HG03175 (cell line): ENCODE results near the gene ACYP2.
A peak's percentile ranks its signal among the peaks of the same experiment; 100 is the strongest.
"Not testable (repeated sequence)": the region's sequence is repeated elsewhere in the genome, so short reads cannot be mapped to it uniquely, and the experiment has no call there.

Source experiments
- ATAC-seq: cut with Tn5 transposase; IDR thresholded peaks from one replicate; pipeline ENCODE4 v1.9.1; 2021; ENCODE audit warnings: mild to moderate bottlenecking, moderate library complexity; ENCODE audit not compliant: unreplicated experiment

The ACYP2 gene

DNA sequence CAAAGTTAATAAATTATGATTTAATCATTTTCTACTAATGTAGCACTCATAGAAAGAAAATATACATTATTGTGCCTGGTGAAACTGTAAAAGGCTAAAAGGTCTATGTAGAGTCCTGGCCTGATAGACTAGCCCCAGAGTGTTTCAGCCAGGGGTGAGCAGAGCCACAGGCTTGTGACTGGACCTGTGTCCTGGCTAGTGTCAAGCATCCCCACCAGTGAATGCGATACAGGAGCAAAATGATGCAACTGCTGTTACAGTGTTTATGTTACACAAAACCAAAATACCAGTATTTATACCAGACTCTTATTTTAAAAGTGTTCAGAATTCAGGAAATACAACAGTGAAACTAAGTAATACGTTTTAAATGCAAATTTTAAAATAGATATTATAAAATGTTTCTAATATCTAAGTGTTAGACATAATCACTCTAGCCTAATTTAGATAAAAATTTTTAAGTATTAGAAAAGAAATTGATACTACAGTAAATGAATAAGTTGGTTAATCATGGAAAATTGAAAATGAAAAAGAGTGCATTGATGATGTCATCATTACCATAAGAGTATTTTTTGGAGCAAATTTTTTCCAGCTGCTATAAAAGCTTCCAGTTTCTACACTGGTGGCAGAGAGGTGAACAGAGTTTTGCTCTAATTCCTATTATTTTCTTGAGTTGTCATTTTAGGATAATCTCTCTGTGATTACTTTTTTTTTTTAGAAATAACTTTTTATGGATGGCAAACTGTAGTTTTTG is 146.8 kb downstream of the ACYP2 start:
- ATAC-seq = no peak

DNA sequence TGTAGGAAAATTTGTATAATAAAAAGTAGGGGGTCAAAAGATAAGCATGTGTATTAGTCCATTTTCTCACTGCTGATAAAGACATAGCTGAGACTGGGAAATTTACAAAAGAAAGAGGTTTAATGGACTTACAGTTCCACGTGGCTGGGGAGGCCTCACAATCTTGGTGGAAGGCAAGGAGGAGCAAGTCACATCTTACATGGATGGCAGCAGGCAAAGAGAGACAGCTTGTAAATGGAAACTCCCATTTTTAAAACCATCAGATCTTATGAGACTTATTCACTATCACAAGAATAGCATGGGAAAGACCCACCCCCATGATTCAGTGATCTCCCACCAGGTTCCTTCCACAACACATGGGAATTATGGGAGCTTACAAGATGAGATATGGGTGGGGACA is 149.7 kb downstream of the ACYP2 start:
- not testable (repeated sequence) for ATAC-seq

DNA sequence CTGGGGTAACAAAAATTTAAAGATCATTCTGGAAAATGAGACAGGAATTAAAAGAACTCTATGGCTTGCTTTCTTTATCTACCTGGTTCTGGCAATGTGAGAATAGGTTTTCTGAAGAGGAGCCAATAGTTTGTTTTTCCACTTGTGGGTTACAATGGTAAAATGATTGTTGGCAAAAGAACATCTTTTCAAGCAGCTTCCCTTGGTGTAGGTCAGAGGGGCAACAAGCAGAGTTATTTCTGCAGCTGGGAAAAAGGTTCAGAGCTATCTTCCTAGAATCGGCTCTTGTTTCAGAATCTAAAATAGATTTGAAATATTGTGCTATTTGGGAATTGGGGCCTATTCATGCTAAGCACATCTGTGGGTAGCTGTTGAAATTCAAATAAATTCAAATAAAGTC is 152.2 kb downstream of the ACYP2 start:
- no peak for ATAC-seq

DNA sequence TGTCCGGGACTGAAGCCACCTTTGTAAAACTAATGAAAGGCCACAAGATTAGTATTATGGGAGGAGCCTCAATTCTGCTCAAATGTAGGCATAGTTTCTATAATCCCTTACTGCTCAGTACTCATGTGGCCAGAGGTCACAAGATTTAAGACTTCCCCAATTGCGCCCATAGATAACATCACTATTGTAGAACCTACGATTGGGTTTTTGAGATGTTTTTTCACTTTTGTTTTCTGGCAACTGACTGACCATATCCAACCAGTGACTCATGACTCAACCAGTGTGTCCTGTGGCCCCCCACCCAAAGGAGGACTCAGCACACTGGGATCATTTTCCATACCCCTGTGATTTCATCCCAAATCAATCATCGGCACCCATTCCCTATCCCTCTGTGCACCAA is 155.8 kb downstream of the ACYP2 start:
- ATAC-seq = no peak

DNA sequence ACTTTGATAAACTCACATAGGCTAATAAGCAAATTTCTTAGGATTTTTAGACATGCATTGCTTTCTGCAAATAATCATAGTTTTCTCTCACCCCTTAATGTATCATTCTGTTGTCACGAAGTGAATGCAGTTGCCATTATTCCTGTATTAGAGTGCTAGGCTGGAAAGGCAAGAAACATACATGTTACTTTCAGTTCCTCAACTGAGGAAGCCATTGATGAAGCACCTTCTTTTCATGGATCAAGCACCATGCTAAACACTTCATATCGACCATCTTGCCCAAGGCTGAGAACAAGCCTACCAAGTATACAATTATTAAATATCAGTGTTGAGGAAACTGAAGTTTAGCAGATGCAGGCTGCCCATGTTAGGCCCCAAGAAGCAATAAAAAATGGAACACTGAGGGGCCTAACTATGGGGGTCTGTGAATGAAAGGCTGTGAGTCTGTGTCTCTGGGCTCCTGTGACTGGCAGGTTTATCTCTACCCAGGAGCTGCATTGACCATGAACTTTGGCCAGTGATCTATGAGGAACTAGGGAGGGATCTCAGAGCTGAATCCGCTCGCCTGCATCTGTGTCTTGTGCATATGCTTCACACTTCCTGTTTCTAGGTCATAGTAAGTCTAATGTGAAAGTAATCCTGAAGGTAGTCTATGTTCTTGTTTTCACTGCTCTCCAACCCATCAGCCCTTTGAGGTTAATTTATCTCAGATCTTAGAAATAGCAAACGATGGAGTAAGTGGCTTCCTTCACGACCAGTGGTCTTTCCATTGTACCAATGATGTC is 156.6 kb downstream of the ACYP2 start:
- ATAC-seq = peak; percentile 90

DNA sequence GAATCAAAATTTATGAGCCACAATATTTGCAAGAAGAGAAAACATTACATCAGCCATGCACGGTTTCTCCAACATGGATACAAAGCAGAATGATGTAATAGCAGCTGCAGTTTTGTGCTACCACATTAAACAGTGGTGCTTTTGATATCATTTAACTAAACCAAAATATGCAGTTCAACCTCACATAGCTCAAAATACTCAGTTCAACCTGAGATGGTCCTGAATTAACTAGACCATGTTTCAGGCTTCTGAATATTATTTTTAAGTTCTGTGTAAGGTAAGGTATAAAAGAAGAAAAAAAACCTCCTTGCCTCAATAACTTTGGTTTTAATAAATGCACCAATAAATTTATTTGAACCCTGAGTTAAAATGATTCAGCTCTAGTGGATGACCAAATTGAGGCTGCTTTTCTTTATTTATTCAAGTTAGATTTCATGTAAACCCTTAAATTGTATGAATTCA is 159.4 kb downstream of the ACYP2 start:
- ATAC-seq = no peak

DNA sequence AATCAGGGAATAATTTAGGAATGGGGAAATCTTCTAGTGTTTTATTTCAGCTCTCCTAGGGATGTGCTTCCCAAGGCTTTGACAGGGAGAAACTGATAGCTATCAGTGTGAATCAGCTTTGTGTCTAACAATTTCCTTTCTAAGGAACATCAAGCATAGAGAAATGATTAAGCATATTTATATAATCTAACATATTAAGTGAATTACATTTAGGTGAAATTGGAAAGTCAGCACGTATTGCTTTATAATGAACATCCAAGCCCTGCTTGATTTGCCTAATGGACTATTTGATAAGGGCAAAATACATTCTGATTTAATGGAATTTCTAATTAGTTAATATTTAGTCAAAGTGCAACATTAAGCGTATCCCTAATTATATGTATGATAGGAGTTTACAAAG is 160.1 kb downstream of the ACYP2 start:
- no peak for ATAC-seq

DNA sequence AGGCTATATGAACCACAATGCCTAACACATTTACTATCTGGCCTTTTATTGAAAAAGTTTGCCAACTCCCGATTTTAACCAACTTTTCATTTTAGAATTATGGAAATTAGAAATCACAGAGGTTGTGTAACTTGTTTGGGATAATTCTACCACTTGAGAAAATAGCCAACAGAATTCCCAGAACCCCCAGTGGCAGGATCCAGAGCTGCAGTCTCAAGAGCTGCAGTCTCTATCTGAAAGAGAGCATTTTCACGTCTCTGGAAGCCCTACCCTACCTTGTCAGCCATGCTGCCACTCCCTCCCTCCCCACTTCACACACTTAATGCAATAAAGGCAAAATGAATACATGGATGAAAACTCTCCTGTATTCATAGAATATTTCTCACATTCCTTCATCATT is 164.0 kb downstream of the ACYP2 start:
- ATAC-seq = no peak

DNA sequence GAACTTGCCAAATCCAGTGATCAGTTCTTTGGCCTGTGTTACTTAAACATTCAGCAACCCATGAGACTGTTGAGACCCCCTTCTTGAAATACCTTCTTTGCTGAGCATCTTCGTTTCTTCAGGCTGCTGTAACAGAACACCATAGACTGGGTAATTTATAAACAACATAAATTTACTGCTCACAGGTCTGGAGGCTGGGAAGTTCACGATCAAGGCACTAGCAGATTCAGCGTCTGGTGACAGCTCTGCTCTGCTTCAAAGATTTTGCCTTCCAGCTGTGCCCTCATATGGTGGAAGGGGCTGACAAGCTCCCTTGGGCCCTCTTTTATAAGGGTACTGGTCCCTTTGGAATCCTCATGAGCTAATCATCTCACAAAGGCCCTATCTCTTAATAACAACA is 169.4 kb downstream of the ACYP2 start:
- no peak for ATAC-seq

DNA sequence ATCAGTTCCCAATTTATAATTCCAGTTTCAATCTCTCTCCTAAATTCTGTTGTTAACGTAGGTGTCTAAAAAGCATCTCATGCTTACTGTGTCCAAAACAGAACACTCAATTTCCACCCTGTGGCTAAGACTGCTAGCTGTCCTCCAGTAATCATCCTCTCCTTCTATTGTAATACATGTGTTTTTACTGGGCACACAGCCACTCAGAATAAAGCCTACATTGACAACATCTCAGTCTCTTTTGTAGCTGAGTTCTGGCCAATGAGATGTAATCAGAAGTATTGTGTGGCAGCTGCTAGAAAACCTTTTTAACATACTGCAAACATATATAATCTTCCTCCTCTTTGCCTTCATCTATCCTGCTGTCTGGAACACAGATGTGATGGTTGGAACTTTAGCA is 170.0 kb downstream of the ACYP2 start:
- no peak for ATAC-seq

DNA sequence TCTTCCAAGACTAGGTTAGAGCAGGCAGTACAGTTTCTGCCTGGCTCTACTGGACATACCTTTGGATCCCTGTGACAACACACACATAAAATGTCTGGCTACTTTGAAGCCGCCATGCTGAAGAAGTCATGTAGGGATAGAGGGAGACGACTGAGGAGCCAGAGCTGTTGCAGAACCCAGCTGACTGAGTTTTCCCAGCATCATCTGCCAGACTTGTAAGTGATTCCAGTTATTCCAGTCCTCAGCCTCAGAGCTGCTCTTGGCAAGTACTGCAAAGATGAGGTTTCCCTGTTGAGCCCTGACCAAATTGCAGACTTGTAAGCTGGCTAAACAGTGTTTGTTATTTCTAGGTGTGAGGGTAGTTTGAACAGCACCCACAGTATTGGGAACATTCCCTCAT is 172.1 kb downstream of the ACYP2 start:
- no peak for ATAC-seq

DNA sequence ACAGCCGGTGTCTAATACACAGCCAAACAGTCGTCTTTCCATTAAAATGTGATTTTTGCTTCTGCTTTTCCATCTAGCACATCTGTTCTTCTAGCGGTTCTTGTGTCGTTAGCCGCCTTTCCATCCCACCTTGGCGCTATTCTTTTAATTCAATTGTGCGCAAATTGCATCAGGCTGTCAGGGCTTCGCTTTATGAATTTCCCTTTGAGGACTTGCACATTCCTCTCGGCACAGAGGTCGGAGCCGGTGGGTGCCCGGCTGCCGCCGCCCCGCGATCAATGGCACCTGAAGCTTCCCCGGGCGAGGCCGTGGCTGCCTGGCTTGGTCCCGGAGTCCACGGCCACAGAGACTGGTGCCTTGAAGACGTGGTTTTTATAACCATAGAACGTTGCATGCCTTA is 174.5 kb downstream of the ACYP2 start:
- ATAC-seq = no peak

DNA sequence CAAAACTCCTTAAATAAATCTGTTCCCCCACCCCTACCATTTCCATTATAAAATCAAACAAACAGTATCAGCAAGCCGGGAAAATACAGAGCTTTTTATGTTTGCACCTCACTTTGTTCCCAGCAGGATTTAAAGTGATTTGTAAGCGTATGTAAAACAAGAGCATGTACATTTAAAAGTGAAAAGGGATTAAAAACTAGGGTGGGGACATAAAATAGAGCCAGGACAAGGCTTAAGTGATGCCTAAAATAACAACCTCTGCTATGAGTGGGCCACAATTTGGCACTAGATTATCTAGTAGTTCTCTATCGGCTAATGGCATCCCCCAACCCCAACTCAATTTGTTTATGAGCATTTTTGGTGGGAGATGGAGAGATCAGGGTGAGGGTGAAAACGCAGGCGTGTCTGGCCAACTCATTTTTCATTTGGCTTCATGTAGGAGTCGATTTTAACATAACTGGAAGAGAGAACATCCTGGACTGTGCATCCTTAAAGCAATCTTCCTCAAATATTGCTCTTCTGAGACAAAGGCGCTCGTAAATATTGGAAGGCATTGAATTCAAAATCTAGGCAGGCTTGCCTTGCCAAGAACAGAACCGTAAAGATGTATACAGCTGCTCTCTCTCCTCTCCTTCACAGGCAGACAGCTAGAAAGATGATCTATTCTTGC is 175.1 kb downstream of the ACYP2 start:
- no peak for ATAC-seq

DNA sequence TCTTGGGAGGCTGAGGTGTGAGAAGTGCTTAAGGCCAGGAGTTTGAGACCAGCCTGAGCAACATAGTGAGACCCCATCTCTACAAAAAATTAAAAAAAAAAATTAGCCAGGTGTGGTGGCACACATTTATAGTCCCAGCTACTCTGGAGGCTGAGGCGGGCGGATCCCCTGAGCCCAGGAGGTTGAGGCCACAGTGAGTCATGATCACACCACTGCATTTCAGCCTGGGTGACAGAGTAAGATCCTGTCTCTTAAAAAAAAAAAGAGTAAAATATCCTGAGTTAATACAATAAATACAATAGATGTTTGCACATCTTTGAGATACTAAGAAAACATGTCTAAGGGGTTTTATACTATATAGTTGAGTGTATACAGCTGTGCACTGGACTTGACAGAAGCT is 179.2 kb downstream of the ACYP2 start:
- not testable (repeated sequence) for ATAC-seq

DNA sequence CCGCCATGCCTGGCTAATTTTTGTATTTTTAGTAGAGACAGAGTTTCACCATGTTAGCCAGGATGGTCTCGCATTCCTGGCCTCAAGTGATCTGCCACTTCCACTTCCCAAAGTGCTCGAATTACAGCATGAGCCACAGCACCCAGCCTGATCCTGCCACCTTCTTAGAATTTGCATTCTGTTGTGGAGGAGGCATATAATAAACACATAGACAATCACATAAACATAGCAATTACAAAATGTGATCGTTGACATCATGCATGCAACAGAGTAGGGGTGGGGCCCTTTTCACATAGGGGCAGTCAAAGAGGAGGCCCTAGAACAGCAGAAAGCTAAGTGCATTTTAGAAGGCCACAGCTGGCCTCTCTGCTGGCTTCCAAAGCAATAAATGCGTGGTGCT is 180.5 kb downstream of the ACYP2 start:
- ATAC-seq = no peak

DNA sequence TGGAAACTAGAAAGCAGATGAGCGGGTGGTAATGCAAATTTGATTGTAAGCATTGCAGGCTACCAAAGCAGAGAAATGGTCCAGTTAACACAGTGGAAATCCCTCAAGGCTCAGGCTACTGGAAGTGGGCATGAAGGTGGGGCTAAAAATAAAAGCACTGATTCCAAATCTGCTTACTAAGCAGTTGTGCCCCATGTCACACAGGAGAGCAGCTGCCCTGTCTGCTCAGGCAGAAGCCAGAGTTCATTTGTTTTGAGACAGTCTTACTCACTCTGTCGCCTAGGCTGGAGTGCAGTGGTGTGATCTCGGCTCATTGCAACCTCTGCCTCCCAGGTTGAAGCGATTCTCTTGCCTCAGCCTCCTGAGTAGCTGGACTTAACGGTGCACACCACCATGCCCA is 183.1 kb downstream of the ACYP2 start:
- ATAC-seq = no peak

DNA sequence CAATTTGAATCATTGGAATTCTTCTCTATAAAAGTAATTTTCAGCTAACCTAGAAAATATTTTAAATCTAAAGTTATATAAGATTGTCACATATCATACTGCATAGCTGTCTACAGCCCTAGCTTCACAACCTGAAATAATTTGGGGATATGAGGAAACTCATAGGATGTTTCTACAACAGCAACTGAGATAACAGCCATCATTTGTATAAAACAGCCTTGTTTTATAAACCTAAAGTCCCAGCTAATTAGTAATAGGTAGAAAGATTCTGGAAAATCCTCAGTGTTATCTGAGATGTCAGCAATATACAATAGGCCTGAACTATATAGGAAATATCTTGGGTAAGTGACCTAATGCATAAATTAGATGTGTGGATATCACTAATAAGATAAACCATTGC is 188.2 kb downstream of the ACYP2 start:
- no peak for ATAC-seq

DNA sequence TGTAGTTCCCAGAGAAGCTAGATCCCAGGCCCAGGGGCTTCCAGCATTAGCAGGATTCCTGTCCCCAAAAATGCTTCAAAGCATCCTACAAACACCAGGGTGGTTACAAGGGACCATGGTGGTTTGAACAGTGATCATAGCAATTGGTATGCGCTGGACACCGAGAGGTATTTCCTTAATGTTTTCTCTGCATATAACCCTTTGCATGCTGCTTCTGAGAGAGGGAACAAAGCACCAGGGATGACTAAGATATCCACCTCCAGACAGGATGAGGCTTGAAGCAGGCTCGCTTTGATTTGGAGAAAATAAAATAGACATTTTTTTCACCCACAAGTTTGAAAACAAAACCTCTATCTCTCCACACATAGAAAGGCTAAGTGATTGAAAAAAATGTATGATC is 191.1 kb downstream of the ACYP2 start:
- ATAC-seq = no peak

DNA sequence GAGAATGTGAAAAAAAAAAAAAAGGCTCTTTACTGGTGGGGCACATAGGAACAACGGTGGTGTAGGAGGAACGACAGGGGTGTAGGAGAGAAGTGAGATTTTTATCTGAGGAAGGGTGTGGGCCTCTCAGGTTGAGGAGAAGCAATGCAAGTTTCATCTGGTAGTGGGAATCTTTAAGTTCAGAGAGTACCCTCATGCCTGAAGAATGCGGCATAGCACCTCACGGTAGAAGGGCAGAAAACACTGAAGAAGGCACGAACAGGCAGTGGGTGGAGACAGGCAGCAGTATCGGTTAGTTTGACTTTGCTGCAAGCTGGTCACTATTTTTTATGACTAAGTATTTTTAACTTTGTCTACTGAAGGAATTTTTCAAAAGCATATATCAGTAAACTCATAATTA is 192.8 kb downstream of the ACYP2 start:
- ATAC-seq = no peak

DNA sequence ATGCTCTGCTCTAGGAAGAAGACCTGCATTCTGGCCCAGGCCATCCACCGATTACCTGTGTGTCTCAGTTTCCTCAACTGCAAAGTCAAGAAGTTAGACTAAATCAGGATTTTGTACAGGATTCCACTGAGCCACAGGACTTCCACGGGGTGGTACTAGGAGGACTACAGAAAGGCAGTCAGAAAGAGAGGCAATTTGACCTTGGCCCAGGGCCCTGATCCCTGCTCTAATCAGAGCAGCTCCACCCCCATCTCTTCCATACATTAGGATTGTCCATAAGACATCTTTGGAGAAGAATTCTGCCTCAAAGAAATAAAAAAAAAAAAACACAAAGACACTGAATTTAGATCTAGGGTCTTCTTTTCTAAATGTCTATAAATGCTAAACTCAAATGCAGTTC is 193.4 kb downstream of the ACYP2 start:
- ATAC-seq = no peak

DNA sequence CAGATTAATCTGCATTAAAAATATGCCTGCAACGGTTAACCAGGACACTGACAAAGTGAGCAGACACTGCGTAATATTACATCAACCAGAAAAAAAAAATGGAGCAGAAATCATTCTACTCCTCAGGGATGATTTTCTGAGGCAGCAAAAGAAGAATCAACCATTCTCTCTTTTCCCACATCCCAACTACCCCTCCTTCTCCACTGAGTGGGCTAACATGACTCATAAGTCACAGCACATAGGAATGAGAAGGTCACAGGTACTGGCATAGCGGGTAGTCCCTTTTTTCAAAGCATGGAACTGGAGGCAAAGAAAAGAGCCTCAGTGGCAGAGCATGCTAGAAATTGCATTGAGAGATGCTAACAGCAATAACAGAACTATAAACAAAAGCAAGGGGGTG is 194.9 kb downstream of the ACYP2 start:
- no peak for ATAC-seq

DNA sequence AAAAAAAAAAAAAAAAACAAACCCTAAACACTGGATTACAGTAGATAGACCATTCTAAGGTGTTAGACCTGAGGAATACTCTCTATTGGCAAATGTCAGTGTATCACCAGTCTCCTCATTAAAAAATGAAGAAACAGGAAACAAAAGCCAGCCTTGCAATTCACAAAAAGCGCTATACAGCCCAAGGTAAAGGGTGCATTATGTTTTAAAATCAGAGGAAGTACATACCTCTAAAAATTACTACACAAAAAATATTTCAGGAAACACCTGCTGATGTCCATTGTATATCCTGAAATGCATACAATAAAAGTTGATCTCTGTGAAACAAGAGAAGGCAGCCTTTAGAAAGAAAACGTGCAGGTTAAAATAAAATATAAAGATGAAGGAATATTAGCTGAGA is 195.5 kb downstream of the ACYP2 start:
- ATAC-seq = no peak
